ENCODE results near the gene CENPM.

DNA sequence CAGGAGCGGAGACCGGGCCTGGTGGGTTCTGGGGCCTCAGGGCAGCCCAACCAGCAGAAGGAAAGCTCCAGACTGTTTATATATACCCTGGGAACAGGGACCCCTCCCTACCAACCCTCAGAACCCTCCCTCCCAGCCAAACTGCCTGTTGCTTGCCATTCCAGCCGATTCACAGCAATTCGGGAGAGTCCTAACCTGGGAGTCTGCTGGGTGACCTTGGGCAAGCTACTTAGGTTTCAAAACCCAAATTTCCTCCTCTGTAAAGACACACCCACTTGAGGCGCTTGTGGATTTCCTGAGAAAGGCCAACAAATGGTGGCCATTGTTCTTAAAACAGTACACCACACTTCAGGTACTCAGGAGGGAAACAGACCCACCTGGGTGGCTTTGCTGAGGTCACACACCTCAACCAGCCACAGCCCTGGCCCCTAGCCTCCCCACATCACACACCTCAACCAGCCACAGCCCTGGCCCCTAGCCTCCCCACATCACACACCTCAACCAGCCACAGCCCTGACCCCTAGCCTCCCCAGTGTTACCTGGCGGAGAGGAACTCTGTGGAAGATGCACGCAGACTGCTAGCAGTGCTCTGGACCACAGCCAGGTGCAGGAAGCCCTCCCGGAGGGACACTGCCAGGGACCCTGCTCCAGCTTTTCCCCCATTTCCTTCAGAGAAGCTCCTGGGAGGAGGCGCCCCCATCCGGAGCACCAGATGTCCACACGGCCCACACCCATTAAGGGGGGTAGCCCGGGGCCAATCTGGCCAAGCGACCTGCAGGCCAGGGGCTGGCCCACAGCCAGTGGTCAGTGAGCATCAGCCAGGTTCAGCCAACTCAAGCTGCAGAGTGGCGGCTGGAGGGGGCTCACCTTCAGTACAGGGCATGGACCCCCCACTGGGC lies 38.3 kb downstream of the CENPM start:
- TF ChIP-seq MXI1 (IDR thresholded peaks at IDR 0.05; ENCODE audit: low read depth, low read length): no peak
- no peak for TF ChIP-seq RFX5 (IDR thresholded peaks at IDR 0.05; ENCODE audit: low read length)
- TF ChIP-seq, protein P1, sequence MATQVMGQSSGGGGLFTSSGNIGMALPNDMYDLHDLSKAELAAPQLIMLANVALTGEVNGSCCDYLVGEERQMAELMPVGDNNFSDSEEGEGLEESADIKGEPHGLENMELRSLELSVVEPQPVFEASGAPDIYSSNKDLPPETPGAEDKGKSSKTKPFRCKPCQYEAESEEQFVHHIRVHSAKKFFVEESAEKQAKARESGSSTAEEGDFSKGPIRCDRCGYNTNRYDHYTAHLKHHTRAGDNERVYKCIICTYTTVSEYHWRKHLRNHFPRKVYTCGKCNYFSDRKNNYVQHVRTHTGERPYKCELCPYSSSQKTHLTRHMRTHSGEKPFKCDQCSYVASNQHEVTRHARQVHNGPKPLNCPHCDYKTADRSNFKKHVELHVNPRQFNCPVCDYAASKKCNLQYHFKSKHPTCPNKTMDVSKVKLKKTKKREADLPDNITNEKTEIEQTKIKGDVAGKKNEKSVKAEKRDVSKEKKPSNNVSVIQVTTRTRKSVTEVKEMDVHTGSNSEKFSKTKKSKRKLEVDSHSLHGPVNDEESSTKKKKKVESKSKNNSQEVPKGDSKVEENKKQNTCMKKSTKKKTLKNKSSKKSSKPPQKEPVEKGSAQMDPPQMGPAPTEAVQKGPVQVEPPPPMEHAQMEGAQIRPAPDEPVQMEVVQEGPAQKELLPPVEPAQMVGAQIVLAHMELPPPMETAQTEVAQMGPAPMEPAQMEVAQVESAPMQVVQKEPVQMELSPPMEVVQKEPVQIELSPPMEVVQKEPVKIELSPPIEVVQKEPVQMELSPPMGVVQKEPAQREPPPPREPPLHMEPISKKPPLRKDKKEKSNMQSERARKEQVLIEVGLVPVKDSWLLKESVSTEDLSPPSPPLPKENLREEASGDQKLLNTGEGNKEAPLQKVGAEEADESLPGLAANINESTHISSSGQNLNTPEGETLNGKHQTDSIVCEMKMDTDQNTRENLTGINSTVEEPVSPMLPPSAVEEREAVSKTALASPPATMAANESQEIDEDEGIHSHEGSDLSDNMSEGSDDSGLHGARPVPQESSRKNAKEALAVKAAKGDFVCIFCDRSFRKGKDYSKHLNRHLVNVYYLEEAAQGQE (IDR thresholded peaks at IDR 0.05; ENCODE audit: low read depth, low read length): no peak
- TF ChIP-seq, protein P2, sequence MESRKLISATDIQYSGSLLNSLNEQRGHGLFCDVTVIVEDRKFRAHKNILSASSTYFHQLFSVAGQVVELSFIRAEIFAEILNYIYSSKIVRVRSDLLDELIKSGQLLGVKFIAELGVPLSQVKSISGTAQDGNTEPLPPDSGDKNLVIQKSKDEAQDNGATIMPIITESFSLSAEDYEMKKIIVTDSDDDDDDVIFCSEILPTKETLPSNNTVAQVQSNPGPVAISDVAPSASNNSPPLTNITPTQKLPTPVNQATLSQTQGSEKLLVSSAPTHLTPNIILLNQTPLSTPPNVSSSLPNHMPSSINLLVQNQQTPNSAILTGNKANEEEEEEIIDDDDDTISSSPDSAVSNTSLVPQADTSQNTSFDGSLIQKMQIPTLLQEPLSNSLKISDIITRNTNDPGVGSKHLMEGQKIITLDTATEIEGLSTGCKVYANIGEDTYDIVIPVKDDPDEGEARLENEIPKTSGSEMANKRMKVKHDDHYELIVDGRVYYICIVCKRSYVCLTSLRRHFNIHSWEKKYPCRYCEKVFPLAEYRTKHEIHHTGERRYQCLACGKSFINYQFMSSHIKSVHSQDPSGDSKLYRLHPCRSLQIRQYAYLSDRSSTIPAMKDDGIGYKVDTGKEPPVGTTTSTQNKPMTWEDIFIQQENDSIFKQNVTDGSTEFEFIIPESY (IDR thresholded peaks at IDR 0.05; ENCODE audit: borderline replicate concordance, low read depth): no peak
- TF ChIP-seq ELF1 (IDR thresholded peaks at IDR 0.05): no peak
- TF ChIP-seq, protein P3, sequence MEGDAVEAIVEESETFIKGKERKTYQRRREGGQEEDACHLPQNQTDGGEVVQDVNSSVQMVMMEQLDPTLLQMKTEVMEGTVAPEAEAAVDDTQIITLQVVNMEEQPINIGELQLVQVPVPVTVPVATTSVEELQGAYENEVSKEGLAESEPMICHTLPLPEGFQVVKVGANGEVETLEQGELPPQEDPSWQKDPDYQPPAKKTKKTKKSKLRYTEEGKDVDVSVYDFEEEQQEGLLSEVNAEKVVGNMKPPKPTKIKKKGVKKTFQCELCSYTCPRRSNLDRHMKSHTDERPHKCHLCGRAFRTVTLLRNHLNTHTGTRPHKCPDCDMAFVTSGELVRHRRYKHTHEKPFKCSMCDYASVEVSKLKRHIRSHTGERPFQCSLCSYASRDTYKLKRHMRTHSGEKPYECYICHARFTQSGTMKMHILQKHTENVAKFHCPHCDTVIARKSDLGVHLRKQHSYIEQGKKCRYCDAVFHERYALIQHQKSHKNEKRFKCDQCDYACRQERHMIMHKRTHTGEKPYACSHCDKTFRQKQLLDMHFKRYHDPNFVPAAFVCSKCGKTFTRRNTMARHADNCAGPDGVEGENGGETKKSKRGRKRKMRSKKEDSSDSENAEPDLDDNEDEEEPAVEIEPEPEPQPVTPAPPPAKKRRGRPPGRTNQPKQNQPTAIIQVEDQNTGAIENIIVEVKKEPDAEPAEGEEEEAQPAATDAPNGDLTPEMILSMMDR (IDR thresholded peaks at IDR 0.05): no peak
- TF ChIP-seq TAF1 (IDR thresholded peaks at IDR 0.05; ENCODE audit: borderline replicate concordance, low read depth, low read length): no peak
